Heart left ventricle (tissue), 16 donors: ENCODE data around the gene NFATC1. TPM values are rescaled to one million over a fixed set of nuclear protein-coding genes. Genes with fewer than 3 reads are reported as not detected.

ENCODE experiments used
- ATAC-seq, 4 donors: fragments of 200-7000 bp; cut with Tn5 transposase; one replicate each; pipeline ENCODE4 v1.9.1; 2020 to 2022; ENCODE audit warnings: moderate library complexity in 4 of 4, mild to moderate bottlenecking in 3 of 4, moderate number of reproducible peaks in 1 of 4
- DNase-seq, 5 donors: peaks; one replicate each; pipeline ENCODE4 v3.0.0-alpha.2; 2020
- H3K27ac ChIP-seq, 12 donors: fragments of 200-600 bp; sonication (generic) in 4 of 12; one replicate each; pipeline versions ENCODE4 v1.5.0 to v1.8.0; 2016 to 2022; ENCODE audit warnings: mild to moderate bottlenecking in 2 of 12
- H3K27me3 ChIP-seq, 9 donors: fragments of 200-600 bp; sonication (generic) in 2 of 9; one replicate each; pipeline versions ENCODE4 v1.5.1 to v1.8.0; 2016 to 2022; ENCODE audit warnings: mild to moderate bottlenecking in 3 of 9
- H3K36me3 ChIP-seq, 9 donors: fragments of 200-600 bp; sonication (generic) in 2 of 9; one replicate each; pipeline versions ENCODE4 v1.5.0 to v1.8.0; 2018 to 2022; ENCODE audit warnings: mild to moderate bottlenecking in 2 of 9
- H3K4me1 ChIP-seq, 12 donors: fragments of 200-600 bp; sonication (generic) in 4 of 12; one replicate each; pipeline versions ENCODE4 v1.5.0 to v1.8.0; 2016 to 2022; ENCODE audit warnings: mild to moderate bottlenecking in 3 of 12
- H3K4me3 ChIP-seq, 12 donors: fragments of 200-600 bp; sonication (generic) in 4 of 12; one replicate each; pipeline versions ENCODE4 v1.5.0 to v1.8.0; 2017 to 2022; ENCODE audit warnings: mild to moderate bottlenecking in 9 of 12, moderate library complexity in 4 of 12
- H3K9me3 ChIP-seq, 12 donors: fragments of 200-600 bp; sonication (generic) in 4 of 12; one replicate each; pipeline versions ENCODE4 v1.5.0 to v1.8.0; 2016 to 2022; ENCODE audit warnings: mild to moderate bottlenecking in 1 of 12
- CTCF ChIP-seq, 12 donors: fragments of 200-600 bp; sonication (generic) in 4 of 12; IDR thresholded peaks; one replicate each; pipeline versions ENCODE4 v1.5.0 to v1.8.0; 2018 to 2022; ENCODE audit warnings: antibody characterized with exemption in 12 of 12, mild to moderate bottlenecking in 5 of 12
- POLR2A ChIP-seq, 2 donors: fragments of 450-650 bp; IDR thresholded peaks; one replicate each; pipeline ENCODE4 v1.6.1; 2017; ENCODE audit warnings: antibody characterized with exemption in 2 of 2, mild to moderate bottlenecking in 2 of 2, moderate library complexity in 2 of 2
- WGBS, 4 donors: extraction: QIAGEN DNeasy Blood & Tissue Kit in 2 of 4; methylation state at CpG; one replicate each; pipeline versions ENCODE4 v1.1.5 to v1.1.7; 2013 to 2018; 5-methylcytosine and 5-hydroxymethylcytosine counted together
- intact Hi-C, 10 donors: fragments of 100-400 bp; cut with DNase I; formaldehyde crosslinking; loops; one replicate each; pipeline versions ENCODE4 v1.11.1 to v1.14.2; 2022
- polyA plus RNA-seq, 2 donors: library from polyadenylated mRNA; stranded (reverse); fragments of 200-250 nt; gene quantifications; one replicate each; pipeline ENCODE4 v1.2.3, GENCODE V29; 2013
- total RNA-seq, 9 donors: library from RNA; depleted of rRNA in 2 of 9; stranded (reverse); fragments of >200 nt in 2 of 9; fragmentation: NEBNext Ultra II Directional in 3 of 9; extraction: Animal tissue kit (Norgen Biotek cat#: 25700) in 3 of 9; gene quantifications; one replicate each; pipeline versions ENCODE4 v1.1.0 to v1.2.4, GENCODE V29; 2016 to 2023
- donor health status: ischemic (EF 13 %, LVEDD 7.1; RV severe dilation, severe dysfunction).
- donor health status: healthy with polysubstance abuse.
- donor health status: DM: no; HTN: yes; CAD: no.
- donor health status: DM: no; HTN: no; CAD: no.
- donor health status: ischemic (EF 25% LVEDD 6.9; RV normal size, moderate dysfunction).
- donor health status: ischemic (EF 25% LVEDD 5.7; RV mildly dilated, moderate dysfunction).
- donor health status: healthy.
- donor health status: DM: yes; HTN: yes; CAD: no.
- donor health status: ischemic (EF 35%, LVEDD 5.7; RV mildly dilated, moderate dysfunction).
- donor health status: nonischemic (EF 11% LVEDD 7.7; RV severe dilation, severe dysfunction).
- donor health status: DM: yes; HTN: yes; CAD: no.
- donor health status: PGD.
- donor health status: ischemic (EF 29% LVEDD 5.4; RV normal size, mild dysfunction).
- donor health status: nonischemic (EF 23%, LVEDD 6.1; RV moderate dilation, normal function).

Gene NFATC1
- total and polyA plus RNA-seq, 11 donors = 6.5 to 26.7 (median 15.3) TPM

DNA sequence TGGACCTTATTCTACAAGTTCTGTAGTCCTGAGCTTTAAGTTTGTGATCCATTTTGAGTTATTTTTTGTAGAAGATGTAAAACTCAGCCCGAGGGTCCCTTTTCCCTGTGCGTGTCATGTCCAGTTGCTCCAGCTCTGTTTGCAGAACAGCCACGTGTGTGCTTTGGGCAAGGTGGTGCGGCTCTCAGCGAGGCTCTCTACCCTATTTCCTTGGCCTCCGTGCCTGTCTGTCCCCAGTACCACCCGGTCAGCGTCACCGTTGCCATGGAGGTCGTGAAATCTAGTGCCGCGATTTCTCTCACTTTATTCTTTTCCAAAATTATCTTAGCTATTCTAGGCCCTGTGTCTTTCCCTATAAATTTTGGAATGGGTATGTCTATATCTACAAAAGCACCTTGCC, 142.9 kb downstream of the NFATC1 start:
- peaks cover 0 to 10% (median under 1%) of the 10 kb centered on the region in 12 donors for H3K4me1 ChIP-seq
- 94 to 97% (median 96%) methylated on average over 12 of the region's 12 CpGs for WGBS, 4 donors
- H3K9me3 ChIP-seq = peaks cover 0 to 9% (median 0%) of the 10 kb centered on the region in 12 donors
- H3K36me3 ChIP-seq = no peaks in the 10 kb centered on the region
- DNase-seq (peak in 2 of 5 donors; percentile 5 to 10), ATAC-seq (no peak)
- no peaks in the 10 kb centered on the region for H3K27me3 ChIP-seq
- no peak for TF ChIP-seq CTCF (IDR thresholded peaks at IDR 0.05)
- no peak for TF ChIP-seq POLR2A (IDR thresholded peaks at IDR 0.05)
- intact Hi-C loops = no loop called here
- no peak overlapping the region for H3K4me3 ChIP-seq
- H3K27ac ChIP-seq = no peak overlapping the region

DNA sequence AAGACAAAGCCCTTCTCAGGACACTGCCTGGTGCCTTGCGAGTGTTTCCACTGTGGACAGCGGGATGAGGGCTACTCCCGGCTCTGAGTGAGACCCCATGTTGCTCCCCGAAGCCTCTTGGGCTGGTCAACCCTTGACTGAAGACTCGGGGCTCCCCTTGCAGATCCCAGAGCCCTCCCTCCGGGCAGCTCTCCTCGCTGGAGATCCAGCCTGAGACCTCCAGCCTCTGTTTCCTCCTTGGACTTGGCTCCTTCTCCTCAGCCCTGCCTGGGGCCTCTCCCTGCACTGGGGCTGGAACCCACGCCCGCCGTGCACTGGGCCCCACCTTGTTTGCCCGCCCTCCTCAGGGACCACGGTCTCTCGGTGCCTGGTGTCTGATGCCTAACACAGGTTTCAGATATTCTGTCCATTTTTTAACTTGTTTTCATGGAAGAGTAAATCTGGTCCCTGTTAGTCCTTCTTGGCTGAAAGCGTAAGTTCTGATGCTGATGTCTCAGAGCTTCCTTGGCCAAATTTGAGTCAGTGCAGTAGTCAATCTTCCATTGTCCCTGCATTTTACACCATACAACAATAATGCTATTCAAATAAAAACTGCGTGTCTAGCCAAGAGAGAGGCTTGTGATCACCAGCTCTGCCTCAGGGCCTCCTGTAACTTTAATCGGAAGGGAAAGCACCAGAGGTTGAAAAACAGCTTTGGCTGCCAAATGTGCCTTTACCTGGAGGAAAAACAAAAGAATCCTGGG, 144.6 kb downstream of the NFATC1 start:
- TF ChIP-seq POLR2A (IDR thresholded peaks at IDR 0.05) = no peak
- TF ChIP-seq CTCF (IDR thresholded peaks at IDR 0.05) = no peak

DNA sequence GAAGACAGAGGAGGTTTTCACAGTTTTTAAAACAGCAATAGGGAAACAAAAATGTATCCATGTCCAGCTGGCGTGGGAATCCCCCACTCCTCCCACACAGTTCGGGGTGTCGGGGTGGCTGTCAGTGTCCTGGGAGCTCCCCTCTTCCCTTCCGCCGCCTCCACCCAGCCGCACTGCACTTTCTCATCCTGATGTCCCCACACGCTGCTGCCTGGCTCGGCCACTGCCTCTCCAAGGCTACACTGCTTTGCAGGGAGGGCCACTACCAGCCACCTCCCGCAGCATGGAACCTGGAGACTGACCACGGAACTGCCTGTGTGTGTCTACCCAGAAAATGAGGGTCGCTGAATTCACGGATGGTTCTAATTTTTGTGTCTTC, 145.2 kb downstream of the NFATC1 start:
- WGBS, 4 donors = 73 to 85% (median 75%) methylated on average over 12 of the region's 12 CpGs
- peak in 2 of 5 donors; percentile 13 to 36 for DNase-seq
- TF ChIP-seq POLR2A (IDR thresholded peaks at IDR 0.05) (no peak), CTCF (IDR thresholded peaks at IDR 0.05) (no peak)
- Histone ChIP-seq H3K27me3 (no peaks in the 10 kb centered on the region), H3K4me1 (peaks cover 0 to 18% (median 2%) of the 10 kb centered on the region in 12 donors), H3K4me3 (no peak overlapping the region), H3K27ac (no peak overlapping the region), H3K36me3 (no peaks in the 10 kb centered on the region), H3K9me3 (peaks cover 0 to 9% (median 0%) of the 10 kb centered on the region in 12 donors)
- intact Hi-C loops = no loop called here
- no peak for ATAC-seq

More for the DNA sequence above, 144.6 kb downstream of the NFATC1 start:
- no peaks in the 10 kb centered on the region for H3K36me3 ChIP-seq
- no peak overlapping the region for H3K4me3 ChIP-seq
- no peaks in the 10 kb centered on the region for H3K27me3 ChIP-seq
- peaks cover 0 to 18% (median 2%) of the 10 kb centered on the region in 12 donors for H3K4me1 ChIP-seq
- H3K27ac ChIP-seq = no peak overlapping the region
- peaks cover 0 to 9% (median 0%) of the 10 kb centered on the region in 12 donors for H3K9me3 ChIP-seq
- peak in 2 of 5 donors; percentile 14 to 27 for DNase-seq
- intact Hi-C loops = no loop called here
- ATAC-seq = peak in 2 of 4 donors; percentile 28 to 29
- 84 to 88% (median 86%) methylated on average over 13 to 16 of the region's 16 CpGs for WGBS, 4 donors

DNA sequence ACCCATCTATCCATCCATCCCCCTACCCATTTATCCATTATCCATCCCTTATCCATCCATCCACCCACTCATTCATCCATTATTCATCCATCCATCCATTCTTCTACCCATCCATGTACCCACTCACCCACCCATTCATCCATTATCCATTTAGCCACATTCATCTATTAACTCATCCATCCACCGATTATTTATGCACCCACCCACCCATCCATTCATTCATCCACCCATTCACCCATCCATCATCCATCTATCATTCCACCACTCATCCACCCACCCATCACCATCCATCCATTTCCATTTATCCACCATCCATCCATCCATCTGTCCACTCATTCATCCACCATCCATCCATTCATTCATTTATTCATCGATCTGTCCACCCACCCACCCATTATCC, 146.5 kb downstream of the NFATC1 start:
- no peaks in the 10 kb centered on the region for H3K27me3 ChIP-seq
- H3K36me3 ChIP-seq = no peaks in the 10 kb centered on the region
- ATAC-seq (no peak), DNase-seq (no peak)
- TF ChIP-seq POLR2A (IDR thresholded peaks at IDR 0.05) = no peak
- no peak for TF ChIP-seq CTCF (IDR thresholded peaks at IDR 0.05)
- peaks cover 0 to 9% (median 0%) of the 10 kb centered on the region in 12 donors for H3K9me3 ChIP-seq
- 94 to 98% (median 96%) methylated on average over 2 of the region's 2 CpGs for WGBS, 4 donors
- no peak overlapping the region for H3K4me3 ChIP-seq
- intact Hi-C loops = no loop called here
- H3K4me1 ChIP-seq = peaks cover 0 to 18% (median 2%) of the 10 kb centered on the region in 12 donors
- no peak overlapping the region for H3K27ac ChIP-seq
